Osteoblast (primary cell): Measurements from ENCODE around the gene PSMB7. TPM values are rescaled to one million over a fixed set of nuclear protein-coding genes. Genes with fewer than 3 reads are reported as not detected.

Source experiments
- DNase-seq: peaks from one replicate; pipeline ENCODE4 v3.0.0; 2011; ENCODE audit warnings: low spot score, mixed read lengths; ENCODE audit not compliant: insufficient read length; ENCODE audit errors: missing footprints
- H2AFZ ChIP-seq: 2 replicates; pipeline ENCODE4 v1.6.0; 2011; ENCODE audit warnings: mild to moderate bottlenecking, low read length
- H3K27ac ChIP-seq: 2 replicates; pipeline ENCODE4 v1.5.1; 2011; ENCODE audit warnings: mild to moderate bottlenecking, low read depth, low read length, moderate library complexity
- H3K27me3 ChIP-seq: 2 replicates; pipeline ENCODE4 v1.6.0; 2012; ENCODE audit warnings: mild to moderate bottlenecking, control low read depth, inconsistent platforms, low read length, moderate library complexity; ENCODE audit not compliant: insufficient read depth
- H3K36me3 ChIP-seq: 2 replicates; pipeline ENCODE4 v1.5.1; 2011; ENCODE audit warnings: mild to moderate bottlenecking, low read length, control low read depth, moderate library complexity; ENCODE audit not compliant: insufficient read depth
- H3K4me1 ChIP-seq: 2 replicates; pipeline ENCODE4 v1.5.1; 2011; ENCODE audit warnings: mild to moderate bottlenecking, low read length, control low read depth, moderate library complexity; ENCODE audit not compliant: insufficient read depth
- H3K4me2 ChIP-seq: 2 replicates; pipeline ENCODE4 v1.6.0; 2011; ENCODE audit warnings: mild to moderate bottlenecking, low read length; ENCODE audit not compliant: insufficient read depth
- H3K4me3 ChIP-seq: fragments of 200-600 bp; sonication (generic); 3 replicates; pipeline ENCODE4 v1.5.1; 2012; ENCODE audit warnings: mild to moderate bottlenecking, low read length, inconsistent platforms; ENCODE audit not compliant: insufficient read depth
- H3K79me2 ChIP-seq: 2 replicates; pipeline ENCODE4 v1.6.0; 2012; ENCODE audit warnings: mild to moderate bottlenecking, low read length, control low read depth, inconsistent platforms; ENCODE audit not compliant: insufficient read depth
- H3K9me3 ChIP-seq: 2 replicates; pipeline ENCODE4 v1.5.1; 2011; ENCODE audit warnings: low read depth, low read length, control low read depth
- H4K20me1 ChIP-seq: 2 replicates; pipeline ENCODE4 v1.6.0; 2012; ENCODE audit warnings: mild to moderate bottlenecking, low read length, control low read depth; ENCODE audit not compliant: insufficient read depth
- total RNA-seq: library from RNA; depleted of rRNA; stranded (reverse); fragments of >200 nt; gene quantifications from 2 replicates; pipeline ENCODE4 v1.2.3, GENCODE V29; 2012
- TF ChIP-seq, protein P1 (sequence below): IDR thresholded peaks from 2 replicates; pipeline ENCODE4 v1.5.1; 2011; ENCODE audit warnings: mild to moderate bottlenecking, low read depth, low read length, moderate library complexity; ENCODE audit errors: extremely low read depth

The PSMB7 gene
- total RNA-seq, 1 donor, result 136 TPM

DNA sequence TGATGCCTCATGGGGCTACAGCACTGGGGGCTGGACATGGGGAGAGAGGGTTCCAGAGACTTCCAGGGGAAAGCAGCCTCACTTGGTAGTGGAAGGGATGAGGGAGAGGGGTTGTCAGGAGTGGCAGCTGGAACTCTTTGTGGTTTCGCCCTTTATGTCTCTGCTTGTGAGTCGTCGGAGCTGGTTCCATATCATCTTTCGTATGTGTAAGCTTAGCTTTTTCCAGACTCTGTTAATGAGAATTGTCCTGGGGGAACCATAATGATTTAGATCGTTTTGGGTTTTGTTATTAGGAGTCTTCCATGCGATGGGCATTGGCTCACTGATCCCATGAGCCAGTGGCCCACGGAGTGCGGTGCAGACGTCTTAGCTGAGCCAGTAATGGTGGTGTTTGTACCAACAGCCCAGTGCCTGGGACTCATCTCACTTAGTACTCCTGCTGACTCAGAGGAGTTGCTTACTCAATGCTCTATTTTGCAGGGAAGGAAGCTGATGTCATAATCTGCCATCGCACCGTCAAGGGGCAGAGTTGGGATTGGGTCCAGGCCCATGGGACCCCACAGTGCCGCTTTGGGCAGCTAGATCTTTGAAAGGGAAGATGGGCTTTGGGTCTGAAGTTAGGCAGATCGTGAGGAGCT is 109.0 kb downstream of the PSMB7 start:
- TF ChIP-seq, protein P1, sequence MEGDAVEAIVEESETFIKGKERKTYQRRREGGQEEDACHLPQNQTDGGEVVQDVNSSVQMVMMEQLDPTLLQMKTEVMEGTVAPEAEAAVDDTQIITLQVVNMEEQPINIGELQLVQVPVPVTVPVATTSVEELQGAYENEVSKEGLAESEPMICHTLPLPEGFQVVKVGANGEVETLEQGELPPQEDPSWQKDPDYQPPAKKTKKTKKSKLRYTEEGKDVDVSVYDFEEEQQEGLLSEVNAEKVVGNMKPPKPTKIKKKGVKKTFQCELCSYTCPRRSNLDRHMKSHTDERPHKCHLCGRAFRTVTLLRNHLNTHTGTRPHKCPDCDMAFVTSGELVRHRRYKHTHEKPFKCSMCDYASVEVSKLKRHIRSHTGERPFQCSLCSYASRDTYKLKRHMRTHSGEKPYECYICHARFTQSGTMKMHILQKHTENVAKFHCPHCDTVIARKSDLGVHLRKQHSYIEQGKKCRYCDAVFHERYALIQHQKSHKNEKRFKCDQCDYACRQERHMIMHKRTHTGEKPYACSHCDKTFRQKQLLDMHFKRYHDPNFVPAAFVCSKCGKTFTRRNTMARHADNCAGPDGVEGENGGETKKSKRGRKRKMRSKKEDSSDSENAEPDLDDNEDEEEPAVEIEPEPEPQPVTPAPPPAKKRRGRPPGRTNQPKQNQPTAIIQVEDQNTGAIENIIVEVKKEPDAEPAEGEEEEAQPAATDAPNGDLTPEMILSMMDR, result no peak
- no peak overlapping the region for H3K4me3 ChIP-seq
- peaks cover 24% of the 10 kb centered on the region for H4K20me1 ChIP-seq
- no peak overlapping the region for H2AFZ ChIP-seq
- H3K79me2 ChIP-seq, result peaks cover 97% of the 10 kb centered on the region
- peak overlapping the region; percentile 44 for H3K4me2 ChIP-seq
- H3K27me3 ChIP-seq, result no peaks in the 10 kb centered on the region
- DNase-seq, result peak; percentile 98
- peaks cover 80% of the 10 kb centered on the region for H3K36me3 ChIP-seq
- peaks cover 32% of the 10 kb centered on the region for H3K4me1 ChIP-seq
- peak overlapping the region; percentile 95 for H3K27ac ChIP-seq
- H3K9me3 ChIP-seq, result no peaks in the 10 kb centered on the region

DNA sequence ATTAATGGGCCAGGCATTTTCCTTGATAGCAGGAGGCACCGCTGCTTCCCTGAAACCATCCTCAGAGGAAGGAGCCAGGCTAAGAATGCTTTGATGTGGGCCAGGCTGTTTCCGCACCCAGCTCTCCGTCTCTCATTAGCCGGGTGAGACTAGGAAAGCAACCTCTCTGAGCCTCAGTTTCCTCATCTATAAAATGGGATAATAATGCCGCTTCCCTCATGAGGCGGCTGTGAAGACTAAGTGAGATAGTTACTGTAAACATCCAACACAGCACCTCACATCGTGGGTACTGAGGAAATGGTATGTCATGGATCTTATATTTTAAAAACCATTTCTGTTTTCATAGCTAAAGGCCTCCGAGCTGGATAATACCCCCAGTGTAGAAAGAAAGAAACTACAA is 111.0 kb downstream of the PSMB7 start:
- peaks cover 98% of the 10 kb centered on the region for H3K79me2 ChIP-seq
- no peak overlapping the region for H3K4me2 ChIP-seq
- H3K9me3 ChIP-seq, result no peaks in the 10 kb centered on the region
- no peak overlapping the region for H3K4me3 ChIP-seq
- no peak overlapping the region for H2AFZ ChIP-seq
- peak overlapping the region; percentile 5 for H3K27ac ChIP-seq
- DNase-seq, result no peak
- no peaks in the 10 kb centered on the region for H3K27me3 ChIP-seq
- H3K4me1 ChIP-seq, result peaks cover 22% of the 10 kb centered on the region
- peaks cover 66% of the 10 kb centered on the region for H3K36me3 ChIP-seq
- H4K20me1 ChIP-seq, result peaks cover 27% of the 10 kb centered on the region
- TF ChIP-seq, protein P1, result no peak

DNA sequence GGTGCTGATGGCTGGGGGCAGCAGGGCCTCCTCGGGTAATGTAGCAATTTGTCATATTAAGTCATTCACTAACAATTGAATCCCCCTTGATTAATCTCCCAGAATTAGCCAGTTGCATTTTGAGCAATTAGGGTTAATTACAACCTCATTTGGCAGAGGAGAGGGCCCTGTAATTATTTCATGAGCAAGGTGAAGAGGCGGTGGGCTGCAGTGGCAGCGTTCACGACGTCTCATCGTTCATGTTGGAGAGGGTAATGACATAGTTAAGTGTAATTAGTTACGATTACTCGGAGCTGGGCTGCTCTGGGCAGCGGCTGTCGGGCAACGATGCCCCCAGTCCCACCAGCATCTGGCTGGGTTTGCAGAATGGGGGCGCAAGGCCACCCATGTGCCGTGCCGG is 111.5 kb downstream of the PSMB7 start:
- no peaks in the 10 kb centered on the region for H3K27me3 ChIP-seq
- H2AFZ ChIP-seq, result no peak overlapping the region
- peaks cover 64% of the 10 kb centered on the region for H3K36me3 ChIP-seq
- H3K4me1 ChIP-seq, result peaks cover 22% of the 10 kb centered on the region
- H3K9me3 ChIP-seq, result no peaks in the 10 kb centered on the region
- peaks cover 30% of the 10 kb centered on the region for H4K20me1 ChIP-seq
- DNase-seq, result no peak
- TF ChIP-seq, protein P1, result no peak
- H3K4me3 ChIP-seq, result no peak overlapping the region
- peaks cover 98% of the 10 kb centered on the region for H3K79me2 ChIP-seq
- H3K4me2 ChIP-seq, result no peak overlapping the region
- peak overlapping the region; percentile 41 for H3K27ac ChIP-seq

Other genes with a start within 250 kb of the PSMB7 start
- gene NEK6, start 157.5 kb downstream of the PSMB7 start, total RNA-seq, result 128 and 130 TPM in 2 replicates
- not detected in 2 replicates for gene ADGRD2, start 35.0 kb upstream of the PSMB7 start, total RNA-seq
- not detected in 2 replicates for gene NR5A1, start 92.0 kb upstream of the PSMB7 start, total RNA-seq